Amygdala (tissue), 56 donors: ENCODE data around the gene CSKMT.
"Not testable (repeated sequence)": the region's sequence is repeated elsewhere in the genome, so short reads cannot be mapped to it uniquely, and the experiment has no call there.

Source experiments
- DNase-seq, 56 donors: peaks; one replicate each; lab custom pipeline; 2025; lab: John Stamatoyannopoulos, UW

The CSKMT gene

DNA sequence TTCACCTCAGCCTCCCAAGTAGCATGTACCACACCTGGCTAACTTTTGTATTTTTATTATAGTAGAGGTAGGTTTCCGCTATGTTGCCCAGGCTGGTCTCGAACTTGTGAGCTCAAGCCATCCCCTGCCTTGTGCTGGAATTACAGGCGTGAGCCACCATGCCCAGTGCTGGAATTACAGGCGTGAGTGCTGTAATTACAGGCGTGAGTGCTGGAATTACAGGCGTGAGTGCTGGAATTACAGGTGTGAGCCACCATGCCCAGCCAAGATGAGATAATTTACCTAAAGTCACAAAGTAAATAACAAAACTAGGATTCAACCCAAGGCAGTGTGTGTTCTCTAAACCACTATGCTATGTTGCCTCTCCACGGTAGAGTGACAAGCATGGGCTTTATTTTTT is 17.4 kb downstream of the CSKMT start:
- no peak for DNase-seq

DNA sequence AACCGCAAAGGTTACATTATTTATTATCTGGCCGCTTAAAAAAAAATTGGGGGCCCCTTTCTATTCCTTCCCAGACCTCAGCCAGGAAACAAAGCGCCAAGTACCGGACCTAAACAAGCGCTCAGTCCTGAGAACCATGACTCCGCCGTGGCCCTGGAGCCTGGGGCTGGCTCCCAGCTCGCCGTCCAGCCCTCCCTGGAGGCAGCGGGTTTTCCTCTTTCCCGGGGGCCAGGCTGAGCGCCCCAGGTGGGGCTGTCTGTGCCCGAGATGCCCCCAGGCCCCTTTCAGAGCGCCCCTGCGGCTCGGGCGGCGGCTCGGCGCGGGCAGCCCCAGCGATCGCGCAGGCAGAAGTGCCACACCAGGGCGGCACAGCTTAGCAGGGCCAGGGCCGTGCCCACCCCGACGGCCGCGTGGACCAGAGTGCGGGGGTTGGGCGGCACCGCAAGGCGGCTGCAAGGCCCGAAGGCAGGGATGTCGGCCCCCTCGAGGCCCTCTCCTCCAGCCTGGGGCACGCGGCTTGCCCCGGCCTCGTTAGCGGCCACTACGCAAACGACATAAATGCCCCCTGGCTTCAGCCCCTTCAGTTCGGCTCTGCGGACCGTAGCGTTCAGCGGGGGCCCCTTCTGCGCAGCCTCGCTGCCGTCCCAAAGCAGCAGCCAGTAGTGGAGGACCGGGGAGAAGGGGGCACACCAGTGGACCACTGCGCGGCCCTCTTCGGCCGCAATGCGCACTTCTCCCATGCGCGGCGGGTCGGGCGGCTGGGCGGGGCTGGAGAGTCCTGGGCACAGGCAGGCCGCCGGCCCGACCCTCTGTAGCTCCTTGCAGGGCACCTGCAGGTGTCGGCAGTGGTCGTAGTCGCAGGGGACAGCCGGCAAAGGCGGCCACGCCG is 22.6 kb downstream of the CSKMT start:
- DNase-seq: no peak

DNA sequence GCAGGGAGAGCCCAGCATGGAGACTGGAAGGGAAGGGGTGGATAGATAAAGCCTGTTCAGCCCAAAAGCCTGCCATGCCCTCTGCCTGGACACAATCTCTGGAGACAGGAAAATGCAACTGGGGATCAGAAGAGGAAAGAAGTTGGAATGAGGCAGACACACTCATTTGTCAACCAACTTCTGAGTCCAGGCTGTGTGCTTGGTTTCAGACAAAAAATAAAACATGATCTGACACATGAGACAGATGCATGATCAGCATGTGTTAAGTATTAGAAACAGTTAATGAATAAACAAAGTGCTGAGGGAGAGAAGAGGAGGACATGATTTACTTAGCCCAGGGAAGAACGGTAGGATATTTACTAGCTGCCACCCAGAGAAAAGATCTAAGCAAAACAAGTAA is 23.4 kb downstream of the CSKMT start:
- DNase-seq: no peak

DNA sequence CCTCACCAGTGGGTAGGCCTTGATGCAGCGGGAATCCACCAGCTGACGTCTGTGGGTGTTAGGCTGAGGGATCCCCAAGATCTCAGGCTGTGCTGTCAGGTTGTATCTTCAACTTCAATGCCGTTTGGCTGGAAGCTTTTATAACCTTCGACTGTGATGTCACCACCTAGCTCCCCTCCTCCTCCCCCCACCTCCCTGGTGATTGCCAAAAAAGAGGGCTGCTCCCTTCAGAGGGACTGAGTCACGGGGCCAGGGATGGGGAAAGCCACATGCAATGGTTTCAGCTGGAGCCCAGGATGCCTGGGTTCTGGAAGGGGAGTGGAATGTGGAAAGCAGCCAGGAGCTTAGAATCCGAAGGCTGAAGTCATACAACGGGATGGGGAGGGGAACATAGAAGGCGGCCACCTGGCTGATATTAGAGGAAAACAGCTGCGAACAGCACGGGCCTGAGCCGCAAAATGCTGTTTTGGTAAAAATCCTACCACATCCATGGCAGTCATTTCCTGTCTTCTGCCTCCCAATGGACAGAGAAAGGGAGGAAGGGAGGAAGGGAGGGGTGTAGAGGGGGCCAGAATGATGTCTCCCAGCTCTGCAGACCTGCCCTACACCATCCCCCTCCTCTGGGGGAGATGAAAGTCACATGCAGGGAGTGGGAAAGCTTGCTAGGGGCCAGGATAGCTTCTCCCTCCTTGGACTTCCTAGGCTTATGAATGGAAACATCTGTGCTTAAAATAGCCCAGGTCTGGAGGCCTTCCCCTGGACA is 24.5 kb downstream of the CSKMT start, which contains the start of gene LRRN4CL:
Gene LRRN4CL, minus strand, starts transcription at position 110 of the 763 bp plus-strand sequence. CDS start 1,022 bp downstream, outside the sequence.
- peak in 8 of 56 donors; percentile 3 to 47 (median 24) for DNase-seq

DNA sequence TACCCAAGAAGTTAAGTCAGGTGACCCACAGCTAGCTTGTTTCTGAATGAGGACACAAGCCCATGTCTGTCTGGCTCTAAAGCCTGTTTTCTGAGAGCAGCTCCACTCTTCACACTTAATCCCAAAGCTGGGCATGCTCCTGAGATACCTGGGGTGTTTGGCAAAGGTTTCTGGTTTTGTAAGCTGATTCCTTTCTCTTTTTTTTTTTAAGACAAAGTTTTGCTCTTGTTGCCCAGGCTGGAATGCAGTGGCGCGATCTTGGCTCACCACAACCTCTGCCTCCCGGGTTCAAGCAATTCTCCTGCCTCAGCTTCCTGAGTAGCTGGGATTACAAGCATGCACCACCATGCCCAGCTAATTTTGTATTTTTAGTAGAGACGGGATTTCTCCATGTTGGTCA is 28.5 kb downstream of the CSKMT start:
- not testable (repeated sequence) for DNase-seq

DNA sequence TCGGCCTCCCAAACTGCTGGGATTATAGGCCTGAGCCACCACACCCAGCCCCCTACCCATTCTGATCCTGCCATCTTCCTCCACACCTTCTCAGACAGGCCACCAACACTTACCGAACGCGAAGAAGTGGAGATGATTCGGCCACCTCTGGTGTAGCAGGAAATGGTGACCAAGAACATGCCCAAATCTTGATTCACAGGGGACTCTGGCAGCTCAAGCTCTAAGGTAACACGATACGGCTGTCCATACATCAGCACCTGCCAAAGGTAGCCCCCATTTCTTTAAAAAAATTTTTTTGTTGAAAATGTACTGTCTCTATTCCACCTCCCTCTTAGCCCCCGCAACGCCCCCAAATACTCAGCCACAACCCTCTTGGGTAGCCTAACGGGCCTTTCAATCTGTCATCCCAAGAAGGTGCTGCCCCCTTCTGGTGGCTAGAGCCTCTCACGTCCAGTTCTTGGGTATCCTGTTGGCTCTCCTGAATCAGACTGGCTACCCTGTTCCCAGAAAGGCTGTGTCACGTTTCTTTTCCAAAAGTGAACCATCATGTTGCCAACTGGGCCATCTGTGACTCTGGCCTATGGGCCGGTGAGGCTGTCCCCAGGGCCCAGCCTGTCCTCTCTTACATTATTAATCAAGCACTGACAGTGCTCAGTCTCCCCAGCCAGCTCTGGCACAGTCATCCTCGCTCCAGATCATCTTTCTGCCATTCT is 29.5 kb downstream of the CSKMT start:
- DNase-seq: peak in 48 of 56 donors; percentile 5 to 83 (median 40)

DNA sequence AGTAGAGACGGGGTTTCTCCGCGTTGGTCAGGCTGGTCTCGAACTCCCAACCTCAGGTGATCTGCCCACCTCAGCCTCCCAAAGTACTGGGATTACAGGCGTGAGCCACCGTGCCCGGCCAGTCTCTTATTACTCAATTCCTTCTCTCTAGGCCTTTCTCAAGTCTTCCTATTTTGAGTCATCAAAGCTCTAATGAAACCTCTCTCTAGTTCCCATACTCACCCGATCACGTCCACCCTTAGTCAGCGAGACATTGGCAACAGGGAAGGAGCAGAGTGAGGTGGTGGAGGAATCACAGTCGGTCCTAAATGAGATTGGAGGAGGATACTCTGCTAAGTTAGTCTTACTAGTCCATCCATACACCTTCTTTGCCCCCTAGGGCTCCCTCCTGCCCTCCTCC is 37.1 kb downstream of the CSKMT start:
- DNase-seq: no peak

DNA sequence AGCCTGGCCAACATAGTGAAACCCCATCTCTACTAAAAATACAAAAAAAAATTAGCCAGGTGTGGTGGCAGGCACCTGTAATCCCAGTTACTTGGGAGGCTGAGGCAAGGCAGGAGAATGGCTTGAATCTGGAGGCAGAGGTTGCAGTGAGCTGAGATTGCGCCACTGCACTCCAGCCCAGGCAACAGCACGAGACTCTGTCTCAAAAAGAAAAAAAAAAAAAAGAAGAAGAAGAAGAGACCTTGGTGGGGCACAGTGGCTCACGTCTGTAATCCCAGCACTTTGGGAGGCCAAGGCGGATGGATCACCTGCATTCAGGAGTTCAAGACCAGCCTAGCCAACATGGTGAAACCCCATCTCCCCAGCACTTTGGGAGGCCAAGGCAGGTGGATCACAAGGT is 38.8 kb downstream of the CSKMT start:
- not testable (repeated sequence) for DNase-seq

DNA sequence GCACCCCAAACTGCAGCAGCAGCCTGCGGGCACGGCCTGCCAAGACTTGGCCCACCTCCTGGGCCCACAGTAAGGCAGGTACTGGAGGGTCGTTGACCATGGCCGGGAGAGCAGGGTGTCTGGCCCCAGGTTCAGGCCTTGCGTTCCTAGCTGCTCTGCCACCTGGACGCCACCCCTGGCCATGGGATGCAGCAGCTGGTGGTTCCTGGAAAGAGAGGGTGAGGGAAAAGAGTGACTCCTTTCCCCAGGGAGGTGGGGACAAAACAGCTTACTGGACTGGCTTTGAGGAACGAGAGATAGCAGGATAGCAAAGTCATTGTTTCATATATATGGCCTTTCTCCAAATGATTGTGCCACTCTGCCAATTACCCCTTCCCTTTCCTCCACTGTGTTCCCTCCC is 40.3 kb downstream of the CSKMT start:
- no peak for DNase-seq

DNA sequence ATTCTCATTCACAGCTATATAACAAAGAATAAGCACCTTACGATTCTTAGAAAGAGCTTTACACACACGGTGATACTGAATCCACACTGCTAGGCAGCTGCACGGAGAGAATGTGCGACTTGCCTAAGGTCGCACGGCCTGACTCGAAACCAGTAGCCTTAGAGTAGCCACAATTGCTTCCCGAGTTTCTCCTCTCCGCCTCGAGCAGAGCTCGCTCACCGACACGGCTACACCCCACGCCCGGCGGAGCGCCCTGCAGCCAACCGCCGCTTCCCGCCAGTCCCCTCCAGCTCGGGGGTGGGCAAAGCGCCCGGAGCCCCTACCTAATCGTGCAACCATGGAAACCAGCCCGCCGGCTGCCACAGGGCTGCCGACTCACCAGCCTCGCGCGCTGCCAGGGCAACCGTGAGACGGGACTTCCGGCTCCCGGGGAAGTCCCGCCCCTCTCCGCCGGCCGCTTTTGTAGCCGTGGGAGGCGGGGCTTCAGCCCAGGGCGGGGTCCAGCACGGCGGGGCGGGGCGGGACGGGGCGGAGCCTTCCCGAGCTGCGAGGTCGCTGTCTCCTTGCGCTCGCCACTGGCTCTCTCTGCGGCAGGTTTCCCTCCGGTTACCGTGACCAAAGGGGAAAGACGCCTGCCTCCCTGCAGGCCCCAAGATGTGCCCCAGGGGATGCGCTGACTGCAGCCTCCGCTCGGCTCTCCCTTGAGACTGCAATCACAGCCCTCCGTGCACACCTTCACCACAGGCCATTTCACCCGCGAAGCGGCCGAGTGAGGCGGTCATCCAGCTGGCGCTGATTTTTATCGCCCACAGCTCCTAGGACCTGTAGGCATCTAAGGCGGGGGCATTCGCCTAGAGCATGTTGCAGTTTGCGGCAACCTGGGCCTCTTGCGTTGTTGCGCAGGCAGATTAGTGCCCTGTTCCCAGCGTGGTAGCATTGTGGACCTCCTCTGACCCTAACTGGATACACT is 41.1 kb downstream of the CSKMT start:
- peak; percentile 49 to 97 (median 92) for DNase-seq

DNA sequence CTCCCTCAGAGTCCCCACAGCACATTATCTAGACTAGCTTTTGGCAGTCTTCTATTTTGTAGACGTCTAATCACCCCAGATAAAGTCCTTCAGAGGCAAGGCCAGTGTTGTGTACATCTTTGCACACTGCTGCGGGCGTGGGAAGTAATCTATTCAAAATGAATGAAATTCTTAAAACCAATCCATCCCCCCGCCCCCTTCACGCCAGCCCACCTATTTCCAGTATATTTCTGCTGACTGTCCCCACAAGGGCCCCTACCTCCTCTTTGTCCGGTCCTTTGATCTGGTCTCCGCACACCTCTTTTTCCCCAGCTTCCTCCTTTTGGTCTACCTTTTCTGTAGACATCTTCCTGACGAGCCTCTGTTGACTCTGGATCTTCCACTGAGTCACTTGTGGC is 41.7 kb downstream of the CSKMT start:
- DNase-seq: peak in 2 of 56 donors; percentile 27 to 48

DNA sequence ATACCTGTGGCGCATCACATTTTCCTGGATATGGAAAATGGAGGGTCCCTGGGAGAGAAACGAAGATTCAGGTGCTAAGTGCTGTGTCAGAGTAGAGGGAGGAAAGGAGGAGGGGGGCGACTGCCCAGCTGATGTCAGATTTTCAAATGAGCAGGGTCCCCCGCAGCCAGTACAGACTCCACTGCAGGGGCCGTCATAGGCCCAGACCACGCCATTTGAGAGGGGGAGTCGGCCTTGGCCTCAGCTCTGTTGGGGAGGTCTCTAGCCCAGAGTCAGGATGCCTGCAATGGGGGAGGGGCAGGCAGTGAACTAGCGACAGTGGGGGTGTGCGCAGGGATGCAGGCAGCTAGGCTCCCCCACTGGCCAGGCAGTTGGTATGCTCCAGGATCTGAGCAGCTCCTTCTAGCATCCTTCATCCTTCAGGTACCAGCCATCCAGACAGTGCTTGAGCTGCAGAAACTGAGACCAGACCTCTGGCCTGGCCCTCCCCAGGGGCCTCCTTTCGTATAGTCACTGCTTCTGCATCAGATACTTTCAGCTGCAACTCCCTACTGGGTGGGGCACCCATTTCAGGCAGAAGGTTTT is 42.3 kb downstream of the CSKMT start, which contains the start of the genes BSCL2 and GNG3:
Gene BSCL2, minus strand, starts transcription at position 148 of the 585 bp plus-strand sequence. CDS start 229 bp downstream, outside the sequence.
Gene GNG3, plus strand, starts transcription at position 400 of the 585 bp plus-strand sequence. CDS start 620 bp downstream, outside the sequence.
- peak in 53 of 56 donors; percentile 16 to 93 (median 75) for DNase-seq

DNA sequence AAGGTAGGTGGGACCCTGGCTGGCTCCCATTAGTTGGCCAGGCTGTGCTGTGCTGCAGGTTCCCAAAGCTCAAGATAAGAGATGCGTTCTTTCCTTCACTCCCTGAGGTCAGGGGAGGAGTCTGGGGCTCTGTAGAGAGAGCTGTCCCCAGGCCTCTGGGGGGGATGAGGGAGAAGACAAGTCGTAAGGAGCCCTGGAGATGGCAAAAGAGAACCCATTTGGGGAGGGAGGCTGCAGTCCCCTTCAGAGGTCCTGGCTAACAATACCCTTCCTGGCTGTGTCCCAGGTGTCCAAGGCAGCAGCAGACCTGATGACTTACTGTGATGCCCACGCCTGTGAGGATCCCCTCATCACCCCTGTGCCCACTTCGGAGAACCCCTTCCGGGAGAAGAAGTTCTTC is 43.3 kb downstream of the CSKMT start:
- DNase-seq: peak in 2 of 56 donors; percentile 8 to 21

DNA sequence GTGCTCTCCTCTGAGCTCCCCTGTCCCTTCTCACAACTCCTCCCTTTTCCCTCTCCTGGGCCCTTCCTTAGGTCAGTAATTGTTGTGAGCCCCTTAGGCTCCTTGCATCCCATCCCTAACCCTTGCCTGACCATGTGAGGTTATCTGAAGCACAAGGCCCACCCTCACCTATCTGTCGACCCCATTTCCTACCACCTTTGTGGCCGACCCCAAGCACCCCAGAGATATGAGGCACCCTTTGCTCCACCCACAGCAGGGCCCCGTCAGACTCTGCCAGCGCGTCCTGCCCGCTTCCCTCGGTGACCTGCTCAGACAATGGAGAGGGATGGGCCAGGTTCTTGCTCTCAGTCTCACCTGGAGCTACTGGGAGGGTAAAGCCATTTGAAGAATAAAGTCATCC is 43.7 kb downstream of the CSKMT start:
- peak in 2 of 56 donors; percentile 30 to 53 for DNase-seq

DNA sequence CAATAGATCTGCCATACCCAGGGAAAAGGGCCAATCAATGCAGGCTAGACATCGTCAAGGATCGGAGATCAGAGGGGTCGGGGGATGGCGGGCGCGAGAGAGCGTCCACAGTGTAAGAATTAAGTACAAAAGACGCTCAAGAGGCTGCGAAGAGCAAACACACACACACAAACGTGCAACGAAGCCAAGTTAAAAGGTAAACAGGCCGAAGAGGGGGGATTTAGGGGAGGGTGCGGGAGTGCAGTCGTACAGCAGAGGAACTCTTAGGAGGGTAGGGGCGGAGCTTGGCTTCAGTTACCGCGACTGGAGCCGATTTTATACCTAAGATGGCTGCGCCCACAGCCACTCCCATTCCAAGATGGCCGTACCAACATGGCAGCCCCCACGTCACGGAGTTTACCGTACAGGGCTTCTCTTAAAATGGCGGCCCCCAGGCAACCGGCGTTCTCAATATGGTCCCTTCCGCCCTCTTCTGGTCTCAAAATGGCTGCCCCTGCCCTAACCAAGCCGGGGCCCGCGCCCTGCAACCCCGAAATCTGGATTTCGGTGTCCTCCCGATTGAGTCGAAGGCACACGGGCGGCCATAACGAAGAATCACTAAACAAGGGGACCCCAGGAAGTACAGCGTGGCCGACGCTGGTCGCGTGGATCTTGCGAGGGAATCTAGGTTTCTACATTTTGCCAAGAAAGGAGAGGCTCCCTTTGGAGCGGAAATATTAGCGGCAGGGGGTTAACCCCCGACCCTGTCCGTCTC is 44.3 kb downstream of the CSKMT start:
- DNase-seq: peak in 55 of 56 donors; percentile 67 to 99 (median 94)

DNA sequence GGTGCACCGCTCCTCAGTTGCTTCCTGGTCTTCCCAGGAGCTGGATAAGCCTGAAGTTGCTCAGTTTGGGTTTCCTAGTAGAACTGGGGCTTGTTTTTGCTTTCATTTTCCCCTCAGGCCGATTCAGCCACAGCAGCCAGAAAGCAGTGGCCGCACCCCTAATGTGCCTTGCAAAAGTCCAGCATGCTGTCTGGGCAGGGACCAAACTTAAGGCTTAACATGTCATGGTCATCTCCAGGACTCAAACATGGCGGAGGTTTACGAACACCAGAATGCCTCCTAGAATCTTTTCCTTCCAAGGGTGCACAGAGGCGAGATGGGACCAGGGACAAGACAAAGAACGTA is 44.9 kb downstream of the CSKMT start:
- peak in 3 of 56 donors; percentile 45 to 67 (median 46) for DNase-seq

DNA sequence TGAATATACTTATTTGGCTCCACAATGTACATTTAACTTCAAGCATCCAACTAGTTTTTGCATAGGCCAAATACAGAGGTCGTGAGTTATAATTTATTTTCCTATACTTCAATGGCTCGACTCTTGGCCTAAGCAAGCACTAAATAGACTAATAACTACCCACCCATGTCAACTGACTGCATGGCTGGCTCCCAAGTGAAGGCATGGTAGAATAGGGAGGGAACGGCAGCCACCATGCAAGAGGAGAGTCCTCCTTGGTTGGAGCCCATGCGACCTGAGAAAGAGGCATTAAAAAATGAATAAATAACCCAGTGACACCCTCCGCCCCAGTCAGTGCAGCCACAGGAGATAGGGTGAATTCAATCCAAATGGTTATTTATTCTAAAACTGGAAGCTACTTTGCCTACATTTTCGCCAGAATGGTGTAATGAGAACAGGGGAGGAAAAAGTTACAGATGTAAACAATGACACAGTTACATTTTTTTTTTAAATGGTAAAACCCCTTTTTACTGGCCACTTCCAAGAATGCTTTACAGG is 47.2 kb downstream of the CSKMT start:
- no peak for DNase-seq

DNA sequence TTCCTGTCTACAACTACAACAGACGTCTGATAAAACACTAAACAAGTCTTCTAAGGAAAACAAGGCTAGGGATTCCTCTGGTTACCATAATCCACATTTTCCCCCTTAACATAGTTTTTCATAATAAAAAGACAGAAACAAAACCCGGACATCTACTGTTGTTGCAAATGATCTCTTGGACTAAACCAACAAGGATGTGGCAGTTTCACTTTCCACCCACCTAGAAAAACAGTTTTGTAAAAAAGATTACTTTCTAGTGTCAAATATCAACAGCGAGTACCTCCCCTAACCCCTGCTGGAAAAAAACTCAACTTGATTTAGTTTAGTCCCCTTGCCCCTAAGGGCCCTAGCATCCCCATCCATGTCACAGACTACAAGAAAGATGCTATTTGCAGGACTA is 47.7 kb downstream of the CSKMT start:
- DNase-seq: no peak
